Measurements from ENCODE around the gene MYL5. TPM values are rescaled to one million over a fixed set of nuclear protein-coding genes. Genes with fewer than 3 reads are reported as not detected.

The MYL5 gene
- total RNA-seq, 1 donor from 2014 or later = 1.1 TPM

GRCh38 chr4:680551-680927 is 6.2 kb downstream of the MYL5 start:
- no peak for TF ChIP-seq CTCF (IDR thresholded peaks at IDR 0.05)
- intact Hi-C loops (cut with DNase I) = no loop called here
- Histone ChIP-seq H3K27me3 (peaks cover 10% of the 10 kb centered on the region), H3K27ac (no peak overlapping the region), H3K36me3 (no peaks in the 10 kb centered on the region), H3K4me3 (peak overlapping the region; percentile 63 to 68), H3K4me1 (peaks cover 8 to 11% of the 10 kb centered on the region in 2 donors), H3K9me3 (no peaks in the 10 kb centered on the region)
- no peak for DNase-seq (ENCODE audit: low spot score in 2 of 2)

GRCh38 chr4:680928-681645 is 6.7 kb downstream of the MYL5 start:
- intact Hi-C loops (cut with DNase I) = no loop called here
- peaks cover 8 to 10% of the 10 kb centered on the region in 2 donors for H3K4me1 ChIP-seq
- peak overlapping the region; percentile 63 to 68 for H3K4me3 ChIP-seq
- no peaks in the 10 kb centered on the region for H3K36me3 ChIP-seq
- no peaks in the 10 kb centered on the region for H3K9me3 ChIP-seq
- no peak for TF ChIP-seq CTCF (IDR thresholded peaks at IDR 0.05)
- peaks cover 10% of the 10 kb centered on the region for H3K27me3 ChIP-seq
- DNase-seq (ENCODE audit: low spot score in 2 of 2) = no peak
- no peak overlapping the region for H3K27ac ChIP-seq

- Histone ChIP-seq H3K36me3 (no peaks in the 10 kb centered on the region), H3K4me3 (no peak overlapping the region), H3K27ac (no peak overlapping the region), H3K4me1 (peaks cover 8 to 10% of the 10 kb centered on the region in 2 donors), H3K27me3 (peaks cover 10% of the 10 kb centered on the region), H3K9me3 (no peaks in the 10 kb centered on the region)
- no peak for TF ChIP-seq CTCF (IDR thresholded peaks at IDR 0.05)
- no peak for DNase-seq (ENCODE audit: low spot score in 2 of 2)
- intact Hi-C loops (cut with DNase I) = no loop called here
Measured at GRCh38 chr4:681736-682451, 7.6 kb downstream of the MYL5 start.

- H3K36me3 ChIP-seq = no peaks in the 10 kb centered on the region
- H3K27ac ChIP-seq = no peak overlapping the region
- H3K4me1 ChIP-seq = peaks cover 8 to 10% of the 10 kb centered on the region in 2 donors
- TF ChIP-seq CTCF (IDR thresholded peaks at IDR 0.05) = no peak
- H3K9me3 ChIP-seq = no peaks in the 10 kb centered on the region
- DNase-seq (ENCODE audit: low spot score in 2 of 2) = no peak
- intact Hi-C loops (cut with DNase I) = no loop called here
- peaks cover 10% of the 10 kb centered on the region for H3K27me3 ChIP-seq
- no peak overlapping the region for H3K4me3 ChIP-seq
Measured at GRCh38 chr4:682490-683172, 8.3 kb downstream of the MYL5 start.

GRCh38 chr4:683247-683897 is 9.0 kb downstream of the MYL5 start:
- DNase-seq (ENCODE audit: low spot score in 2 of 2) = no peak
- intact Hi-C loops (cut with DNase I) = no loop called here
- no peaks in the 10 kb centered on the region for H3K36me3 ChIP-seq
- H3K27ac ChIP-seq = no peak overlapping the region
- peaks cover 10% of the 10 kb centered on the region for H3K27me3 ChIP-seq
- peaks cover 8 to 10% of the 10 kb centered on the region in 2 donors for H3K4me1 ChIP-seq
- TF ChIP-seq CTCF (IDR thresholded peaks at IDR 0.05) = no peak
- no peak overlapping the region for H3K4me3 ChIP-seq
- H3K9me3 ChIP-seq = no peaks in the 10 kb centered on the region

Measured in ascending aorta (tissue), 2 donors.